DMS153 treated with DMSO at 0.1 percent for 48 hours (cell line): Measurements from ENCODE around the gene SULT6B1.
"Not testable (repeated sequence)": the region's sequence is repeated elsewhere in the genome, so short reads cannot be mapped to it uniquely, and the experiment has no call there.

ENCODE experiments used
- DNase-seq: peaks from one replicate; lab custom pipeline; 2025; ENCODE audit not compliant: unreplicated experiment; lab: John Stamatoyannopoulos, UW

Gene SULT6B1

DNA sequence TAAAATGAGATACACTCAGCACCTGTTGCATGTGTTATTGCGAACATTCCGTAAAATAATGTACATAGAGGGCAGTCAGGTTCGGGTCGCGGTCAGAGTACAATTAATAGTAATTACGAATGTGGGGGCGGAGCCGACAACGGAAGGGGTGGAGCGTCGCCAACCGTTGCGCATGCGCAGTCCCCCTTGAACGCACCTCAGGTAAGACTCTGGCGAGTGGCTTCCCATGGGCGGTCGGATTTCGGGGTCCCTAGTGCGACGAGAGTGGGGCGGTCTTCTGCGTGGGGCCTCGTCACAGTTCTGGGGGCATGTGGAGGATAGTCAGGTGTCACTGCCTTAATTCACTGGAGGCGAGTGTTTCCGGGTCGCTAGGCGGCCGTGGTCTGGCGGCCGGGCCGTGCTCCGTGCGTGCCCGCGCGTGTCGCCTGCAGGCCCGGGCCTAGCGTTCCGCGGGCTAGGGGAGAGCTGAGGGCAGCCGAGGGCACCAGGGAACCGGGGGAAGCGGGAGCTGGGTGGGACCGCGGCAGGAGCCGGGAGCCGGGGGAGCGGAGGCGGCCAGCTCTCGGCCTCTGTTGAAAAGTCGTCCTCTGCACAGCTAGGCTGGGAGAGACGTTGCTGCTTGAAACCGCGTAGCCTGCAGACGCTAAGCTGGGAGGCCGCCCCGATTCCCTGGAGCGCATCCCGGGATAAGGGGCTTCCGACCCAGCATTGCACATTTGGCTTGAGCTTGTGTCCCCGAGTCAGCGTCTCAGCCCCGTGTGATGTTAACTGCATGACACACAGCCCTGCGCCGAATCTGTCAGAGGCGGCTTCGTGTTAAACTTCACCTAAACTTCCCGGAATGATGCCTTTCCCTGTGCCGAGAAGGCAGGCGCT is 8.1 kb upstream of the SULT6B1 start, which contains the start of gene CEBPZOS:
Gene CEBPZOS, plus strand, starts transcription at position 177 of the 876 bp plus-strand sequence. CDS start 3,209 bp downstream, outside the sequence.
- DNase-seq = peak; percentile 65

DNA sequence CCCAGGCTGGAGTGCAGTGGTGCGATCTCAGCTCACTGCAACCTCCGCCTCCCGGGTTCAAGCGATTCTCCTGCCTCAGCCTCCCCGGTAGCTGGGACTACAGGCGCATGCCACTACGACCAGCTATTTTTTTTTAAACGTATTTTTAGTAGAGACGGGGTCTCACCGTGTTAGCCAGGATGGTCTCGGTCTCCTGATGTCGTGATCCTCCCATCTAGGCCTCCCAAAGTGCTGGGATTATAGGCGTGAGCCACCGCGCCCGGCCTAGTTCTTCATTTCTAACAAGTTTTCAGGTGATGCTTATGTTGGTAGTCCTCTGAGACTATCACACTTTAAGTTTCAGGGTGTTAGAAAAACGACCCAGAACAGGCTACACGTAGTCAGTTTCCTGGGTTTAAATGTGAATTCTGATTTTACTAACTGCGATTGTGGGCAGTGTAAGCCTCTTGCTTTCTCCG is 7.4 kb upstream of the SULT6B1 start:
- not testable (repeated sequence) for DNase-seq

DNA sequence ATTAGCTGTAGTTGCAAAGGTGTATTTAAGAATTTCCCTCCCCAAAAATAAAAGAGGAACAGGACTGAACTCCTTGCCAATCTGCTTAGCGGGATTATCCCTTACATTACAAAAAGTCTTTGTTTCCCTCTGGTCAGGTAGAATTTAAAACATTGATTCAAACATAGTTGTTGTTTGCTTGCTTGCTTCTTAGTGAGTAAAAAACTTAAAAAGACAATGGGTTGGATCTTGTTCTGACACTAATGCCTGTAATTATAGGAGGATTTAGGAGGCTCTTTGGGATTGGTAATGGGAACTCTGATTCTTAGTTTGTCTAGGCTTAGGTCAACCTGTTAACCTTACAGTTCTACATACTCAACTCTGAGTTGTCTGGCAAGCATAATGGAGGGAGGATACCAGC is 4.1 kb upstream of the SULT6B1 start:
- no peak for DNase-seq

DNA sequence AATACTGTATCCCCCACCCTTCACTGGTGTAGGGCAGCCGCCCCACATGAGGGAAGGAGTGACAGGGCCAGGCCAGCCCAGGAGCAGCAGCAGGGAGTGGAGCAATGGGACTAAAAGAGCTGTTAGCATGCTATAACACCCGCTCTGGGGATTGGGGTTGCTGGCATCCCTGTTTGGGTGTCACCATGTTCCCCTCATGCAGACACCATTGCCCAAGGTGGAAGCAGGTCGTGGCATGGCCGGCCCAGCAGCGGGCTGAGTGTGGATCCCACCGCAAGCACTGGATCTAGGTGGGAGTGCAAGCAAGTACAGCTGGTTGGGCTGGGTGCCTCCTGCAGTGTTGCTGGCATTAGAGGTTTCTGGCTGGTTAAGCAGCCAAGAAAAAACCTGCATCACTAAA is 3.3 kb upstream of the SULT6B1 start:
- no peak for DNase-seq

DNA sequence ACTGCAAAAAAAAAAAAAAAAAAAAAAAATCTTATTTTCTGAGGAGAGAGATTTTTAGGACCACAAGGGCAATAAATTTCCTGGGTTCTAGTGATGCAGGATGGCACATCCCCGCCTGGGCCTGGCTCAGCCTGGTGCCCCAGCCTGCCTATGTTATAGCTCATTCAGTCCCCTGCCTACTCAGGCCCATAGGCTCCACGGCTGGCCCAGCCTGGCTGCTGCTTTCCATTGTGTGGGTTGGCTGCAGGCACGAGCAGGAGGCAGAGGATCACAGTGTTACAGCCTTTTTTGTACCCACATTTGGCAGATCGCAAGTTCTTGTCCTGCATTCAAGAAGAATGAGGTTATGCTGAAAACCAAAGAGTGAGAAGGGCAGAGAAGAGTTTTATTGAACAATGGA is 2.8 kb upstream of the SULT6B1 start:
- no peak for DNase-seq

DNA sequence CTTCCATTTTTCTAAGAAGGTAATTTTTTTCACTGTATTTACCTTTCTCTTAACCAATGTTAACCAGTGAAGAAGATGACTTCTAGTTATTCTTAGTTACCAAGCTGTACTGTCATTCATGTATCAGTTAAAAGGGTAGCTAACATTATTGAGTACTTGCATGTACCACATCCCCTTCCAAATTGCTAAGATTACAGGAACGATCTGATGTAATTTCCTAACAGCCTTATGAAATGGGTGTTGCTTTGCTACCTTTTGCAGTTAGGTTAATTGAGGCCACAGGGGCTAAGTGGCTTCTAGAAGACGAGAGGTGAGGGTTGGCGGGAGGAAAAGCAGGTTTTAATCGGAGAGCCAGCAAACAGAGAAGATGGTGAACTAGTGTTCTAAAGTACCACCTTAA is 1.8 kb upstream of the SULT6B1 start:
- no peak for DNase-seq

DNA sequence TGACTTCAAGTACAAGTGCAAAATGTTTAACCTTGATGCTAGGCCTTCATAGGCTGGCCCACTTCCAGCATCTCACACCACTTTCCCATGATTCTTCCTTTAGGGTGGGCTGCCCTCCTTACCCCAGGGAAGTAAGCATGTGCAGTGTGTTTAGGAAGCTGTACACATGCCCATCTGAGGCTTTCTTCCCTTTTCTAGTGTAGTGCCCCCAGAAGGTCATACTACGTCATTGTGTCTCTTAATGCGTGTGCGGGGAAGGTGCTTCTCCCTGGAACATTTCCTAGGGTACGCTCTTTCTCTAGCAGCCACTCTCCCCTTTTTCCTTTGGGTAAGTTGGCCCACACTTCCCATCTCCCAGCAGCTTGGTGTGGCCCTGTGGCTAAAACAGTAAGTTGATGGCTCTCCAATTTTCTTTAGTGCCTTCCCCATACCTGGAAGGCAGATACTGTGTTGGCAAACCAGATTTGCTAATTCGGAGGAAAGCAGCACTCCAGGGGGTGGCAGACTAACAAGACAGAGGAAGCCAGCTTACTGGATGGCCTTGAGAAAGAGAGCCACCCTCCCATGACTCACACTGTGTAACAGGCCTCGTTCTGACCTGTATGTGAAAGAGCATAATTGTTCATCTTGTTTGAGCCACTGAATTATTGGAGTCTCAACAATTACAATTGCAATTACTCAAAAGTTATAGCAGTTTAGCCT is 1.1 kb upstream of the SULT6B1 start:
- no peak for DNase-seq

DNA sequence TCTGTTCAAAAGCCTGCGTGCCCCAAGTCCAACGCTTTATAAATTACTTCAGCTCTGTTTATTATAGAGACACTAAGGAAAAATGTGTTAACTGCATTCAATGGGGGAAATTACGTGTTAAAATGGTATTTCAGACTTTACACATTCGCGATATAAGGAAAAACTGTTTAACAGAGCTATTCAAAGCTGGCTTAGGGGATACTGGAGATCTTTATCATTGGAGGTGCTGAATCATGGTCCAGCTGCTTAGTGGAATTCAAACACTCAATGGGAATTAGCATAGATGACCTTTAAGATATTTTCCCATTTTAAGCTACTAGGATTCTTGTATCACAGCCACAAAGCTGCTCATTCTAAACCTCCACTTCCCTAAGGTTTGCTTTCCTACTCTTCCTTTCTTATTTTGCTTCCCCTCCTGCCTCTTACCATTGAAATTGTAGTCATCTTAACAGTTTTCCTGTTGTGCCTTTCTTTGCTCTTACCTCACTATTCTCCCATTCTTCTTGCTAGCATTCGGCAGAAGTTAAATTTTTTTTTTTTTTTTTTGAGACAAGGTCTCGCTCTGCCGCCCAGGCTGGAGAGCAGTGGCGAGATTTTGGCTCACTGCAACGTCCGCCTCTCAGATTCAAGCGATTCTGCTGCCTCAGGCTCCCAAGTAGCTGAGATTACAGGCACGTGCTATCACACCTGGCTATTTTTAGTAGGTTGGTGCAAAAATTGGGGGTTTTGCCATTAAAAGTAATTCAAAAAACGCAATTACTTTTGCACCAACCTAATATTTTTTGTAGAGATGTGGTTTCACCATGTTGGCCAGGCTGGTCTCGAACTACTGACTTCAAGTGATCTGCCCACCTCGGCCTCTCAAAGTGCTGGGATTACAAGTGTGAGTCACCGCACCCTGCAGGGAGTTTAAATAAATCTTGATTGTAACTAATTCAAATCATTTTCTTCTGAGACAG is 6.5 kb downstream of the SULT6B1 start:
- DNase-seq = no peak

DNA sequence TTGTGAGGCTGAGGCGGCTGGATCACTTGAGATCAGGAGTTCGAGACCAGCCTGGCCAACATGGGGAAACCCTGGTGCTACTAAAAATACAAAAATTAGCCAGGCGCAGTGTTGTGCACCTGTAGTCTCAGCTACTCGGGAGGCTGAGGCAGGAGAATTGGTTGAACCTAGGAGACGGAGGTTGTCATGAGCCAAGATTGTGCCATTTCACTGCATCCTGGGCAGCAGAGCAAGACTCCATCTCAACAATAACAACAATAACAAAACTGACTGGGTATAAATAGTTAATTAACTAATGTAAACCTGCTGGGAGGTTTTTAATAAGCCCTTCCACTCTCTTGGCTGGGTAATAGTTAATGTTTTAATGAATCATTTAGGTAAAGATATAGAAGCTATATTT is 7.8 kb downstream of the SULT6B1 start:
- no peak for DNase-seq

DNA sequence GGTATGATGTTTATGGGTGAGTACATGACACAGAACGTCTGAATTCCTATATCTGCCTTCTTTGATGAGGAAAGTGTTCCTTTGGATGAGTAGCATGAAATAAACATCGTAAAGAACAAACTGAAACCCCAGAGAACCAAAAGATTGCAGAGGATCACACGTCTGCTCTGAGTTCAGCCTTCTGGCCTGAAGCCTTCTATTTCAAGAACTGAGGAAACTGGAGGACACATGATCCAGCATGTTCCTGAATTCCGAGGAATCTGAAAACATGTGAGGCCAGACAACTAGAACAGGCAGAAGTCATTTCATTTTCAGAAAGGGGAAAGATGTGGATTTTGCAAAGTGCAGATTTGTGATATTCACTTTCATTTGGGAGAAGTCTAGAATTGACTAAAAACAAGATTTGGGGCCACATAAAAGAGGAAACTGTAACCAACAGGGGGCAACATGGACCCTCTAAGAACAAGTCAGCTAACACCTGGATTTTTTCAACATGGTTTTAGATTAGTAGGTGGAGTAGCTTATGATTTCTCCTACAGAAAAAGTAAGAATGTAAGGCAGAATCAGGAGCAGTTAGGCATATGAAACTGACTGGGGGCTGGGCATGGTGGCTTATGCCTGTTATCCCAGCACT is 8.3 kb downstream of the SULT6B1 start:
- no peak for DNase-seq

DNA sequence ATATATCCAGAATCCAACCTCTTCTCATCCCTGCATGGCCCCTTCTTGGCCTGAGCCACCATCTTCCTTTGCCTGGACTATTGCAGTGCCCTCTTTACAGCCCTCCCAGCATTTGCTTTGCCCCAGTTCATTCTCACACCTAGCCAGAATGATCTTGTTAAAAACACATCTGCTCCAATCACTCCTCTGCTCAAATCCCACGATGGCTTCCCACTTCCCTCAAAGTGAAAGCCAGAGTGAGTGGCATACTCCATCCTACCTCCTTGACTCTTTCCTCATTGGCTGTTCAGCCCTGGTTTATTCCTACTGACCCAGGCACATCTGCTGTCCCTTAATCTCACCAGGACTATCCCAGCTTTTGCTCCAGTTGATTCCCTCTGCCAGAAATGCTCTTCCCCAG is 14.7 kb downstream of the SULT6B1 start:
- no peak for DNase-seq

DNA sequence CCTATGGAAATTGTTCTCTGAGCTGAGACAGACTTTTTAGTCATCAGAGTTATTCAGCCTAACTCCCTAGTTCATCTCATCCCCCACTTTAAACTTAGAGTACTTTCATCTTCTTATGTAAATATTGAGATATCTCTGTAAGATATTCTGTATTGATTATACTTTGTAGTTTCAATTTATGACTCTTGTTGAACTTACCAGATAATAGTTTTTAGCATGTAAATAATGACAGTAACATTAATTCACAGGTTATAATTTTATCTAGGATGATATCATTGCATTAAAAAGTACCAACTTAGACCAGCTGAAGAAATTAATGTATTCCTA is 16.9 kb downstream of the SULT6B1 start:
- no peak for DNase-seq

DNA sequence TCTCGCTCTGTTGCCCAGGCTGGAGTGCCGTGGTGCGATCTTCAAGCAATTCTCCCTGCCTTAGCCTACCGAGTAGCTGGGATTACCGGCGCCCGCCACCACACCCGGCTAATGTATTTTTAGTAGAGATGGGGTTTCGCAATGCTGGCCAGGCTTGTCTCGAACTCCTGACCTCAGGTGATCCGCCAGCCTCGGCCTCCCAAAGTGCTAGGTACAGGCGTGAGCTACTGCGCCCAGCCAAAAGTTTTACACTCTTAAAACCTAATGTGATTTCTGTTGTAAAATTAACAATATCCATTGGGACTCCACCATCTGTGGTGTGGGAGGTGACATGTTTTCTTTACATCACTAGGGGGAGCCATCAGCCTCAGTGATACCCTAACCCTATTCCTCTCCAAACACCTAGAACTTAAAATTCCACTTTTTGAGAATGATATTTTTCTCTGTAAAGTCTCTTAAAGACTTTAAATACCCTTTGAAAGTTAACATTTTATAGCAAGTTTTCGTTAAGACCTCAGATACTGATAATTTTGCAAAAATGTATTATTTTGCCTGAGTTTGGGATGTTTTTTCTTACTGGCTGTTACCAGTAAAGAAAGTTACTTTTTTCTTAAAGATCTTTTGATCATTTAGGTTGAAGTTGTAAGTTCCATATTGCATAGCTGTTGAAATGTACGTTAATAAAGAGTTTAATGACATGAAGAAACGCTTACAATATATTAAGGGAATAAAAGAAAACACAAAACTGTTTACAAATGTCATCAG is 20.1 kb downstream of the SULT6B1 start:
- peak; percentile 14 for DNase-seq

DNA sequence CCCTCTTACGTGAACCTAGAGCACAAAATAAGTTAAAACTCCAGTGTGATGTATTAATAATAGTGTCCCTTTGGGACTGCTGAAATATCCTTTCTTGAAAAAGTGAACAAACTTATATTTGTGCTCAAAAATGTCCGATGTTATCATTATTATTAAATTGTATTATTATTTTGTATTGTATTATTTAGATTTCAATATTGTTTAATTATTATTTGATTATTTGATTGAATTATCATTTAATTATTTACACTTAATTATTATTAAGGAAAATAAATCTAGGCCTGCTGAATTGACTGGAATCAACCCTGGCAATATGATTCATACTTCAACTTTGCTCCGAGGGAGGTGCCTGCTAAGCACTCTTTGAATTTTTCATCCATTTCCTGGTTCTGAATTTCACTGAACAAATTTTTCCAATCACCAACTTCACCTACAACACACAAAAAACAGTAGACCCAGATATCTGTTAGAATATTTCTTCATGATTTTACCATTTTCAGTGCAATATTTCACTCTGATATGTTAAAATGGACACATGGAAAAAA is 20.8 kb downstream of the SULT6B1 start:
- no peak for DNase-seq

DNA sequence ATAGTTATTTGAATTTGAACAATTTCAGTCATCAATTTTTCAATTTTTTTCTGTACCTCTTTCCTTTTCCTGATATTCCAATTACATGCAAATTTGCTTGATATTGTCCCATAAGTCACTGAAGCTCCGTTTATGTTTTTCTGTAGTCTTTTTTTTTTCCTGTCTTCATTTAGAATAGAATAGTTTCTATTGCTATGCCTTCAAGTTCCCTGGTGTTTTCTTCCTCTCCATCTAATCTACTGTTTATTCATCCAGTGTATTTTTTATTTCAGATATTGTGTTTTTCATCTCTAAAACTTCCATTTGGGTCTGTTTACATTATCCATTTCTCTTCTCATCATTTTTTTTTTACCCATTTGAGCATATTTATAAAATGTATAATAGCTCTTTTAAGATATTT is 23.7 kb downstream of the SULT6B1 start:
- no peak for DNase-seq

DNA sequence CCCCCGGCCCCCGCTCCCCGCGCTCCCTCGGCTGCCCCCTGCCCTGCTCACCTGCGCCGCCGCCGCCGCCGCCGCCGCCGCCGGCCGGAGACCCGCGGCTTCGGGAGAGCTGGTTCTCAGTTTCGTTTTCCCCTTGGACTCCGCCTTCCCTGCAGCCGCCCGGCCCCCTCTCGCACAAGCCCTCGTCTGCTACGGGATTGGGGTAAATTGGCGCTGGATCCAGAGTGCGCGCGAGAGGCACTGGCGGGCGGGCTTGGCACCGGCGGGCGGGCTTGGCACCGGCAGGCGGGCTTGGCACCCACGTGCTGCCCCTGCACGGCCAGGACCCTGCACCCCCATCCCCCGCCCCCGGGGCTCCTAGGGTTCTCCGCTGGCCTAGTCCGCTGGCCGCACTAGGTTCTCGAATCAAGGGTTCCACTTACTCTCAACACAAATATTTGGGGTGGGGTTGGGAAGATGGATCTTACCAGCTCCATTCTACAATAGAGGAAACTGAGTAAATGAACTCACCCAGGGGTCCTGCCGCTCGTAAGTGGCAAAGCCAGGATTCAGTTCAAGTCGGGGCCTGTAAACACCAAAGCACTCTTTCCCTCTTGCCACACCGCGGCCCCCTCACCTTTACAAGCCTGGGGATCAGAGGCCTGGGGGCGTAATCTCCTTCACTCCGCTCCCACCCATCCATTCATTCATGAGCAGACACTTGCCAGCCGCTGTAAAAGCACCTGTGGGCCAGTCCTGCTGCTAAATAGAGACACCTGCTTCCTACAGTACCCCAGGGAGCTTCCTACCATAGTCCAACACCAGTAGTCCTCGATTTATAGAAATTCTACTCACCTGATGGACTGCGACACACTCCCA is 31.4 kb downstream of the SULT6B1 start, which contains the start of gene EIF2AK2:
Gene EIF2AK2, minus strand, starts transcription at position 124 of the 858 bp plus-strand sequence. CDS start 9,174 bp downstream, outside the sequence.
- DNase-seq = peak; percentile 72

DNA sequence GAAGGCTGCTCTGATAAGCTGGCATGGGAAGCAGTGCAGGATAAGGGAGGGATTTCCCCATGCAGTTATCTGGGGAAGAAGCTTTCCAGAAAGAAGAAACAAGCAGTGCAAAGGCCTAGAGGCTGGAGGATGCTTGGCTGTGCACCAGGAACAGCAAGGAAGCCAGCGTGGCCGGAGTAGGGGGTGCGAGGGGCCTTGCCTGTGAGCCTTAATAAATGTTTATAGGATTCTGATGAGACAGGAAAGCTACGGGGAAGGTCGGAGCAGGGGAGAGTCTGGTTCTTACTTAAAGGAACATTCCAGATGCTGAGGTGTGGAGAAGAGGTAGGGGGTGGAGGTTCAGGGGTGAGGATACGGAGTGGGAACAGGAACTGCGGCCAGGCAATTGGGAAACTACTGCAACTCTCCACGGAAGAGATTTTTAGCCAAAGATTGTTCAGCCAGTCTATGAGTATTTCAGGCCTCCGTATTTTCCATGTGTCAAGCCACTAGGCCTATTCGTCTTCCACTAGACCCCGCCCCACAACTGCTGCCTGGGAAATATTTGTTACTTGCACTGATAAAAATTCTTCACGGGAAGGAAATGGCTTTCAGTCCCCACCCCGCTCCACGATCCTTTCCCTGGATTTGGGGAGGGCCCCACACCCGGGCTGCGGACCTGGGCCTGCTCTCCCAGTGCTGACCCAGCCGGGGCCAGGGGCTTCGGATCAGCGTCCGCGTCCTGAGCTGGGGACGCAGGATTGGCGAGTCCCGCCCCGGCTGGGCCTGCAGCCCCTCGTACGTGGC is 32.2 kb downstream of the SULT6B1 start:
- DNase-seq = peak; percentile 42

DNA sequence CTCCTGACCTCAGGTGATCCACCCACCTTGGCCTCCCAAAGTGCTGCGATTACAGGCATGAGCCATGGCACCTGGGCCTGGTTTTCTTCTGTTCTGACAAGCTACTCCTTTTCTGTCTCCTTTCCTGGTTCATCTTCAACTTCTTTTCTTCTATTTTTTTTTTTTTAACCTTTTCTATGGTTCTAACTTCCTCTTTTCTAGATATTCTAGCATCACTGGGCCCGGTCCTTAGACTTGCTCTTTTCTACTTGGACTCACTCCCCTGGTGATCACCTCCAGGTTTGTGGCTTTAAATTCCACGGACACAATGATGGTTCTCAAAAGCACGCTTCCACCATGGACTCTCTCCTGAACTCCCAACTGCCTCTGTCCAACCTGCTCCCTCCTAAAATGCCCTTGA is 33.7 kb downstream of the SULT6B1 start:
- no peak for DNase-seq
